ENCODE measurements around the gene CNRIP1. TPM values are rescaled to one million over a fixed set of nuclear protein-coding genes. Genes with fewer than 3 reads are reported as not detected.

Gene CNRIP1
- total and polyA plus RNA-seq, 2 of the 4 experiments (the other 2 are of a cell fraction): 23.3 to 32.7 TPM

DNA sequence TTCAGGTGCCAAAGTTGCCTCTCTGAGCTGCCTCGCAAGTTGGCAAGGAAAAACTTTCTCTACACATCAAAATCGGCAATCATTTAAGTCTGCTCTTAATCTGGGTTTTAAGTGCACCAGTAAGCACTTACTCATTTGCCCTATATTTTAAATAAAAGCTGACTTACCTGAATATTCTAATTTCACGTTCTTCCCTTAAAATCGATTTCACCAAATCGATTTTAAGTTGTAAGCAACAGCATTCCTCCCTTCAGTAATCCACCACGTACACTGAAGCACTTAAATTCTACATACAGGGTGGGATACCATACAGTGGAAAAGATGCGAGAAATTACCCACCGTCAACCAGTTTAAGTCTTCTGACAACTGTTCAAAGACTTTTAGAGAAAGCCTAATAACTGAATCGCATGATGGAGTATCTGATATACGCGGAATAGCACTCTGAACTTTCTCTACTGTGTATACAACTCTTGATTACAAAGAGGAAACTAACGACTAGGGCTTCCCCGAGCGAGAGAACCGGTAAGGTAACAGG, 69.0 kb downstream of the CNRIP1 start (continued):
- TF ChIP-seq MXI1 (IDR thresholded peaks at IDR 0.05; ENCODE audit: borderline replicate concordance, low read depth, low read length): 0 out of 2 replicates have a peak, but pooled peaks have one; percentile 1

DNA sequence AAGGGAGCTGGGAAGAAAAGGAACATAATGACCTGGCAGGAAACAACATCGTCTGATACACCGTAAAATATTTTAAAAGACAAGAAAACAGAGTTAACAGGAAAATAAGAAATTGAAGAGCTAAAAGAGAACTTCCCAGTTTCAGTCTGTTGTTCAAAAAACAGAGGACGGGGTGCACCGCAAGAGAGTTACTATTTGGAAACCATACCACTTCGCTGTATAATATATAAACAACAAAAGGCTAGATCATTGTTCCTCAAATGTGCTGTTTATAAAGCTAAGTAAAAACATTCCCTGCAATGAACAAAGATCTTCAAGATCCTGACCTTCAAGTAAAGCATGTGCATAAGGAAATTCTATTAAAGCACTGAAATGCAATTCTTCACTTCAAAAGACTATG, 69.6 kb downstream of the CNRIP1 start:
- peaks cover 13% of the 10 kb centered on the region; the same call in 1 of the 2 replicates for H3K4me1 ChIP-seq (ENCODE audit: control insufficient read depth, insufficient read depth, low read length)
- H3K9me1 ChIP-seq (ENCODE audit: insufficient read depth, low read length): peaks cover 17% of the 10 kb centered on the region
- no peak overlapping the region for H4K91ac ChIP-seq (ENCODE audit: insufficient read depth, low read depth, low read length)
- dilution Hi-C loops (cut with HindIII; ENCODE audit: low sequenced_read_pairs, unreplicated experiment) (no loop called here), in situ Hi-C loops (cut with MboI; ENCODE audit: low sequenced_read_pairs) (no loop called here), intact Hi-C loops (cut with micrococcal nuclease) (loop anchor here (2.0 to 5.0 kb wide), 3 partner anchors 69 to 192 kb away; partner anchors contain the start of gene CNRIP1)
- peak overlapping the region; percentile 94 for H3K4me2 ChIP-seq (ENCODE audit: low read depth, low read length)
- H3K14ac ChIP-seq (replicated peaks; ENCODE audit: low read depth, low read length): no peak overlapping the region
- H2BK20ac ChIP-seq (ENCODE audit: low read depth, low read length): no peak overlapping the region
- H3K27ac ChIP-seq (ENCODE audit: insufficient read depth, low read length): peak overlapping the region; percentile 2; the same call in 1 of the 2 replicates
- no peak for TF ChIP-seq BHLHE40 (IDR thresholded peaks at IDR 0.05; ENCODE audit: low read depth, low read length)
- no peak for TF ChIP-seq MXI1 (IDR thresholded peaks at IDR 0.05; ENCODE audit: borderline replicate concordance, low read depth, low read length)
- no peak for TF ChIP-seq RFX5 (IDR thresholded peaks at IDR 0.05; ENCODE audit: low read depth, low read length)
- TF ChIP-seq, protein P1, sequence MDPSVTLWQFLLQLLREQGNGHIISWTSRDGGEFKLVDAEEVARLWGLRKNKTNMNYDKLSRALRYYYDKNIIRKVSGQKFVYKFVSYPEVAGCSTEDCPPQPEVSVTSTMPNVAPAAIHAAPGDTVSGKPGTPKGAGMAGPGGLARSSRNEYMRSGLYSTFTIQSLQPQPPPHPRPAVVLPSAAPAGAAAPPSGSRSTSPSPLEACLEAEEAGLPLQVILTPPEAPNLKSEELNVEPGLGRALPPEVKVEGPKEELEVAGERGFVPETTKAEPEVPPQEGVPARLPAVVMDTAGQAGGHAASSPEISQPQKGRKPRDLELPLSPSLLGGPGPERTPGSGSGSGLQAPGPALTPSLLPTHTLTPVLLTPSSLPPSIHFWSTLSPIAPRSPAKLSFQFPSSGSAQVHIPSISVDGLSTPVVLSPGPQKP (IDR thresholded peaks at IDR 0.05; ENCODE audit: borderline replicate concordance, low read depth, low read length): no peak
- no peak overlapping the region for H2BK15ac ChIP-seq (ENCODE audit: low read depth, low read length)
- no CpG with 5 or more reads among the region's 5 CpGs for WGBS, 2 experiments (ENCODE audit: extremely low coverage in 2 of 2, insufficient read length in 1 of 2)
- H3K36me3 ChIP-seq (ENCODE audit: control insufficient read depth, insufficient read depth, low read length): no peaks in the 10 kb centered on the region; the same call in 1 of the 2 replicates
- H3K27me3 ChIP-seq (ENCODE audit: control insufficient read depth, insufficient read depth, low read length): no peaks in the 10 kb centered on the region
- ChIA-PET CTCF (interaction anchor here (0.6 to 1.0 kb wide), 3 partner anchors 35 to 1806 kb away, joined by 3 to 4 read pairs (median 3); no protein-coding TSS in a partner anchor), POLR2A (ENCODE audit: unreplicated experiment) (no interaction called here)
- ATAC-seq (ENCODE audit: low read depth) (no peak), DNase-seq (no peak)
- H2AFZ ChIP-seq (replicated peaks; ENCODE audit: low read length, poor library complexity): no peak overlapping the region
- no peak overlapping the region for H2BK120ac ChIP-seq (ENCODE audit: low read depth, low read length)
- H3K4me3 ChIP-seq (ENCODE audit: insufficient read depth, low read depth, low read length): peak overlapping the region; percentile 98
- H3K9ac ChIP-seq (ENCODE audit: low read depth, low read length): peak overlapping the region; percentile 94
- H3K23ac ChIP-seq (ENCODE audit: low read depth, low read length): peak overlapping the region; percentile 94; the same call in 1 of the 2 replicates
- H3K9me3 ChIP-seq (ENCODE audit: control insufficient read depth, insufficient read depth, low read length): no peaks in the 10 kb centered on the region
- H3K56ac ChIP-seq (ENCODE audit: extremely low read depth, insufficient read depth, low read length): peak overlapping the region; percentile 87; the same call in 1 of the 2 replicates
- peak overlapping the region; percentile 94 for H2BK5ac ChIP-seq (ENCODE audit: low read depth, low read length, poor library complexity, severe bottlenecking)
- no TSS peak for BruUV-seq (replicated peaks)
- peaks cover 5 to 55% of the 10 kb centered on the region in 2 experiments; a peak in 3 of 4 replicates for H3K79me1 ChIP-seq (ENCODE audit: low read depth in 1 of 2, low read length in 2 of 2)
- peaks cover 61% of the 10 kb centered on the region for H4K20me1 ChIP-seq (ENCODE audit: insufficient read depth, low read length)
- H3K18ac ChIP-seq (ENCODE audit: low read depth, low read length): no peak overlapping the region
- H3K4ac ChIP-seq (ENCODE audit: low read depth, low read length): no peak overlapping the region
- H2AK5ac ChIP-seq (ENCODE audit: low read depth, low read length): no peak overlapping the region
- H4K5ac ChIP-seq (ENCODE audit: low read depth, low read length): no peak overlapping the region
- no peak overlapping the region for H2AK9ac ChIP-seq (replicated peaks; ENCODE audit: low read depth, low read length, poor library complexity)
- H4K8ac ChIP-seq (ENCODE audit: low read depth in 2 of 2, low read length in 2 of 2): no peak overlapping the region
